B cell (primary cell): ENCODE data around the gene NOC4L. TPM values are rescaled to one million over a fixed set of nuclear protein-coding genes. Genes with fewer than 3 reads are reported as not detected.

Experiments
- ATAC-seq: fragments of 200-7000 bp; cut with Tn5 transposase; one replicate; pipeline ENCODE4 v1.10.0; 2021; ENCODE audit warnings: low read depth, mild to moderate bottlenecking, moderate number of reproducible peaks, moderate library complexity
- CTCF ChIA-PET: fragments of 350-600 bp; sonication (Branson Sonifier 250); formaldehyde crosslinking; loops from one replicate; lab custom pipeline; 2021; ENCODE audit warnings: antibody characterized with exemption, inconsistent platforms; lab: Charles Lee
- POLR2A ChIA-PET: fragments of 350-600 bp; sonication (Branson Sonifier 250); formaldehyde crosslinking; loops from one replicate; lab custom pipeline; 2021; ENCODE audit warnings: antibody characterized with exemption; lab: Charles Lee
- DNase-seq: peaks from one replicate; pipeline ENCODE4 v3.0.0; 2013
- H2AFZ ChIP-seq: 2 replicates; pipeline ENCODE4 v1.6.1; 2012; ENCODE audit warnings: mild to moderate bottlenecking, low read depth, low read length; ENCODE audit not compliant: insufficient read depth, poor library complexity, severe bottlenecking
- H3K27ac ChIP-seq, 2 donors: 1 replicate in 1 of 2; 2 replicates in 1 of 2; pipeline ENCODE4 v1.5.1; 2012 to 2013; ENCODE audit warnings: low read length in 2 of 2, mild to moderate bottlenecking in 2 of 2, moderate library complexity in 1 of 2
- H3K27me3 ChIP-seq, 4 experiments: fragments of 200-600 bp in 1 of 4; sonication (generic) in 1 of 4; replicated peaks in 1 of 4; 1 replicate in 2 of 4; 2 replicates in 2 of 4; pipeline versions ENCODE4 v1.6.1 to v1.7.0; 2013 to 2016; ENCODE audit warnings: low read length in 3 of 4, mild to moderate bottlenecking in 2 of 4, mixed read lengths in 1 of 4, moderate library complexity in 1 of 4; ENCODE audit not compliant: insufficient read depth in 4 of 4, control insufficient read depth in 3 of 4; ENCODE audit errors: control extremely low read depth in 1 of 4
- H3K36me3 ChIP-seq, 2 experiments: replicated peaks in 1 of 2; 1 replicate in 1 of 2; 2 replicates in 1 of 2; pipeline versions ENCODE4 v1.6.1 to v1.7.1; 2013; ENCODE audit warnings: low read length in 1 of 2; ENCODE audit not compliant: insufficient read depth in 2 of 2, control insufficient read depth in 1 of 2; ENCODE audit errors: control extremely low read depth in 1 of 2, extremely low read depth in 1 of 2
- H3K4me1 ChIP-seq, 2 donors: fragments of 200-600 bp in 1 of 2; sonication (generic) in 1 of 2; 1 replicate in 1 of 2; 2 replicates in 1 of 2; pipeline versions ENCODE4 v1.5.1 to v1.6.1; 2013 to 2017; ENCODE audit warnings: low read length in 2 of 2; ENCODE audit not compliant: control insufficient read depth in 2 of 2, insufficient read depth in 2 of 2
- H3K4me2 ChIP-seq: replicated peaks from 2 replicates; pipeline ENCODE3; 2012; ENCODE audit warnings: mild to moderate bottlenecking, low read depth, low read length; ENCODE audit not compliant: poor library complexity, severe bottlenecking
- H3K4me3 ChIP-seq, 5 experiments: fragments of 200-600 bp in 1 of 5; sonication (generic) in 1 of 5; 1 replicate in 3 of 5; 2 replicates in 2 of 5; pipeline versions ENCODE4 v1.5.1 to v1.7.0; 2011 to 2016; ENCODE audit warnings: low read length in 4 of 5, mild to moderate bottlenecking in 4 of 5, low read depth in 2 of 5, control low read depth in 1 of 5, moderate library complexity in 1 of 5; ENCODE audit not compliant: insufficient read depth in 1 of 5; ENCODE audit errors: control extremely low read depth in 1 of 5, extremely low read depth in 1 of 5
- H3K79me2 ChIP-seq: fragments of 200-600 bp; sonication (generic); one replicate; pipeline ENCODE4 v1.6.0; 2016; ENCODE audit warnings: low read length; ENCODE audit not compliant: control insufficient read depth, insufficient read depth
- H3K9ac ChIP-seq: fragments of 200-600 bp; sonication (generic); 2 replicates; pipeline ENCODE4 v1.6.1; 2017; ENCODE audit warnings: mild to moderate bottlenecking, low read length, moderate library complexity
- H3K9me3 ChIP-seq, 3 donors: one replicate each; pipeline versions ENCODE4 v1.6.1 to v1.7.1; 2013; ENCODE audit warnings: low read length in 2 of 3; ENCODE audit not compliant: control insufficient read depth in 2 of 3, insufficient read depth in 1 of 3; ENCODE audit errors: control extremely low read depth in 1 of 3
- H4K20me1 ChIP-seq: 2 replicates; pipeline ENCODE4 v1.6.0; 2012; ENCODE audit warnings: mild to moderate bottlenecking, low read length; ENCODE audit not compliant: insufficient read depth, control insufficient read depth, poor library complexity, severe bottlenecking
- H3K27ac Mint-ChIP-seq: one replicate; pipeline ENCODE4 v1.8.0; 2021; ENCODE audit warnings: mixed read lengths
- H3K27me3 Mint-ChIP-seq: one replicate; pipeline ENCODE4 v1.8.0; 2021; ENCODE audit warnings: mixed read lengths
- H3K4me1 Mint-ChIP-seq: one replicate; pipeline ENCODE4 v1.8.0; 2021; ENCODE audit warnings: mixed read lengths
- H3K4me3 Mint-ChIP-seq: one replicate; pipeline ENCODE4 v1.8.0; 2021; ENCODE audit warnings: mixed read lengths
- H3K9me3 Mint-ChIP-seq: one replicate; pipeline ENCODE4 v1.8.0; 2022; ENCODE audit warnings: mixed read lengths; ENCODE audit not compliant: insufficient read depth
- CTCF ChIP-seq: fragments of 200-600 bp; IDR thresholded peaks from one replicate; pipeline ENCODE4 v1.8.0; 2022; ENCODE audit warnings: antibody characterized with exemption, mild to moderate bottlenecking
- EZH2 ChIP-seq: IDR thresholded peaks from 2 replicates; pipeline ENCODE4 v1.6.1; 2012; ENCODE audit warnings: borderline replicate concordance, low read depth, mild to moderate bottlenecking, moderate library complexity, low read length; ENCODE audit not compliant: insufficient read depth, poor library complexity, severe bottlenecking
- WGBS: methylation state at CpG from one replicate; pipeline ENCODE4 v1.1.5; 2013; ENCODE audit warnings: missing lambda C conversion rate; ENCODE audit not compliant: insufficient coverage; 5-methylcytosine and 5-hydroxymethylcytosine counted together
- intact Hi-C: fragments of 100-400 bp; cut with micrococcal nuclease; formaldehyde crosslinking; loops from one replicate; pipeline ENCODE4 v1.10.0; 2022
- polyA plus RNA-seq: library from polyadenylated mRNA; depleted of rRNA; stranded (reverse); fragments of >200 nt; gene quantifications from 2 replicates; pipeline ENCODE4 v1.2.3, GENCODE V29; 2012
- total RNA-seq, 2 donors: library from RNA; stranded (reverse); fragments of 120-200 nt in 1 of 2; gene quantifications; 1 replicate in 1 of 2; 2 replicates in 1 of 2; pipeline versions ENCODE4 v1.2.3 to v1.2.4, GENCODE V29; 2013 to 2022

NOC4L gene
- total and polyA plus RNA-seq, 2 donors (not counting 1 experiment from before 2014, with no cell fraction given), result 13.1 to 21.9 TPM

- Histone ChIP-seq H3K27me3 (no peaks in the 10 kb centered on the region), H3K79me2 (peaks cover 57% of the 10 kb centered on the region), H3K4me3 (peak overlapping the region in 4 of 5 experiments; percentile 35 to 90 (median 76)), H3K4me2 (peak overlapping the region; percentile 87), H3K27ac (peak overlapping the region in 1 of 2 donors; percentile 53), H4K20me1 (peaks cover 31% of the 10 kb centered on the region), H3K9me3 (no peaks in the 10 kb centered on the region), H3K9ac (peak overlapping the region; percentile 66), H3K4me1 (peaks cover 15 to 21% of the 10 kb centered on the region in 2 donors), H3K36me3 (peaks cover 0 to 54% of the 10 kb centered on the region in 2 experiments), H2AFZ (peak overlapping the region; percentile 88)
- Mint-ChIP-seq H3K4me3 (peak overlapping the region; percentile 87), H3K27ac (peak overlapping the region; percentile 90), H3K27me3 (no peaks in the 10 kb centered on the region), H3K9me3 (no peaks in the 10 kb centered on the region), H3K4me1 (peaks cover 27% of the 10 kb centered on the region)
- WGBS, result 1% methylated on average over 82 of the region's 82 CpGs
- ATAC-seq (peak; percentile 23), DNase-seq (no peak)
- POLR2A ChIA-PET, result no interaction called here
- TF ChIP-seq CTCF (no peak), EZH2 (no peak)
- intact Hi-C loops, result loop anchor here (1.0 kb wide), 3 partner anchors 46 to 72 kb away; no protein-coding TSS in a partner anchor
- CTCF ChIA-PET, result interaction anchor here (0.6 kb wide), 1 partner anchor 471 kb away, joined by 3 read pairs; no protein-coding TSS in a partner anchor
These were observed 753 bp upstream of the NOC4L start for GRCh38 chr12:132143336-132144071.

GRCh38 chr12:132144810-132145168, 532 bp downstream of the NOC4L start:
- Mint-ChIP-seq H3K4me3 (peak overlapping the region; percentile 96), H3K27ac (peak overlapping the region; percentile 99), H3K4me1 (peaks cover 26% of the 10 kb centered on the region), H3K9me3 (no peaks in the 10 kb centered on the region), H3K27me3 (no peaks in the 10 kb centered on the region)
- Histone ChIP-seq H3K9me3 (no peaks in the 10 kb centered on the region), H2AFZ (peak overlapping the region; percentile 88), H3K27ac (peak overlapping the region; percentile 47 to 95), H3K4me1 (peaks cover 15 to 21% of the 10 kb centered on the region in 2 donors), H3K36me3 (peaks cover 0 to 44% of the 10 kb centered on the region in 2 experiments), H3K4me2 (peak overlapping the region; percentile 87), H3K27me3 (no peaks in the 10 kb centered on the region), H3K79me2 (peaks cover 57% of the 10 kb centered on the region), H4K20me1 (peaks cover 30% of the 10 kb centered on the region), H3K4me3 (peak overlapping the region; percentile 16 to 90 (median 69)), H3K9ac (peak overlapping the region; percentile 90)
- 3% methylated on average over 16 of the region's 17 CpGs for WGBS
- ATAC-seq, result no peak
- intact Hi-C loops, result loop anchor here (1.0 to 5.0 kb wide), 4 partner anchors 45 to 813 kb away; partner anchors contain the start of gene ZNF605
- no peak for DNase-seq
- ChIA-PET CTCF (interaction anchor here (0.9 to 1.7 kb wide), 2 partner anchors 9 to 269 kb away, joined by 3 to 12 read pairs; no protein-coding TSS in a partner anchor), POLR2A (no interaction called here)
- TF ChIP-seq EZH2, result no peak
- no peak for TF ChIP-seq CTCF
